HepG2 (cell line): ENCODE results near the gene GTF2H2C. TPM values are rescaled to one million over a fixed set of nuclear protein-coding genes. Genes with fewer than 3 reads are reported as not detected.

Source experiments
- BCL6 ChIP-seq: IDR thresholded peaks from 2 replicates; pipeline ENCODE4 v1.6.1; 2016; ENCODE audit warnings: missing genetic modification reagents, missing compliant biosample characterization
- CEBPG ChIP-seq: IDR thresholded peaks from 2 replicates; pipeline ENCODE4 v1.6.1; 2016
- FOXA3 ChIP-seq: IDR thresholded peaks from 2 replicates; pipeline ENCODE4 v1.6.1; 2016; ENCODE audit warnings: missing genetic modification reagents, missing compliant biosample characterization
- FOXO1 ChIP-seq: sonication (generic); formaldehyde crosslinking; IDR thresholded peaks from 2 replicates; pipeline ENCODE4 v1.4.0; 2020; ENCODE audit warnings: missing genetic modification reagents
- HDAC2 ChIP-seq: sonication (generic); formaldehyde crosslinking; IDR thresholded peaks from 2 replicates; pipeline ENCODE4 v1.4.0; 2020; ENCODE audit warnings: missing genetic modification reagents
- HOXA3 ChIP-seq: sonication (generic); formaldehyde crosslinking; IDR thresholded peaks from 2 replicates; pipeline ENCODE4 v1.5.0; 2020; ENCODE audit warnings: missing genetic modification reagents
- KMT2A ChIP-seq: sonication (generic); formaldehyde crosslinking; IDR thresholded peaks from 2 replicates; pipeline ENCODE4 v1.4.0; 2020; ENCODE audit warnings: missing genetic modification reagents
- MEIS2 ChIP-seq: sonication (generic); formaldehyde crosslinking; IDR thresholded peaks from 2 replicates; pipeline ENCODE4 v1.9.0; 2021; ENCODE audit warnings: mild to moderate bottlenecking, missing genetic modification reagents
- MIER2 ChIP-seq: IDR thresholded peaks from 2 replicates; pipeline ENCODE4 v1.6.1; 2016; ENCODE audit warnings: missing biosample characterization, missing genetic modification reagents
- RBFOX2 ChIP-seq: fragments of 200-400 bp; formaldehyde crosslinking; IDR thresholded peaks from 2 replicates; pipeline ENCODE4 v1.6.1; 2017; ENCODE audit warnings: low read depth, mild to moderate bottlenecking, low read length
- RXRA ChIP-seq: sonication (generic); formaldehyde crosslinking; IDR thresholded peaks from 2 replicates; pipeline ENCODE4 v1.5.1; 2020; ENCODE audit warnings: missing genetic modification reagents
- RXRB ChIP-seq: IDR thresholded peaks from 2 replicates; pipeline ENCODE4 v1.6.1; 2016; ENCODE audit warnings: borderline replicate concordance, missing genetic modification reagents, missing compliant biosample characterization
- YEATS4 ChIP-seq: sonication (generic); formaldehyde crosslinking; IDR thresholded peaks from 2 replicates; pipeline ENCODE4 v1.4.0; 2020; ENCODE audit warnings: missing genetic modification reagents, borderline replicate concordance
- YY1 ChIP-seq: IDR thresholded peaks from 2 replicates; pipeline ENCODE4 v1.6.1; 2011; ENCODE audit warnings: low read length, low read depth, moderate library complexity, mild to moderate bottlenecking; ENCODE audit not compliant: insufficient read depth, insufficient replicate concordance
- ZFY ChIP-seq: sonication (generic); formaldehyde crosslinking; IDR thresholded peaks from 2 replicates; pipeline ENCODE4 v1.4.0; 2020; ENCODE audit warnings: missing genetic modification reagents
- ZKSCAN8 ChIP-seq: IDR thresholded peaks from 2 replicates; pipeline ENCODE4 v1.6.1; 2016; ENCODE audit warnings: borderline replicate concordance, missing genetic modification reagents, missing compliant biosample characterization
- polyA plus RNA-seq, 8 experiments: library from polyadenylated mRNA; depleted of rRNA in 3 of 8; stranded (reverse) in 7 of 8; unstranded in 1 of 8; fragments of >200 nt; fragmentation: Illumina TruSeq in 4 of 8; extraction: Trizol in 4 of 8; gene quantifications; 2 replicates each; pipeline versions ENCODE4 v1.2.1 to v1.2.3, GENCODE V29; 2011 to 2016; ENCODE audit warnings: low read depth in 4 of 8, missing spikeins in 1 of 8, mixed read lengths in 1 of 8; ENCODE audit not compliant: insufficient read depth in 1 of 8
- total RNA-seq, 5 experiments: library from RNA; depleted of rRNA; stranded (reverse); fragments of >200 nt; fragmentation: Illumina TruSeq; extraction: Trizol; gene quantifications; 2 replicates each; pipeline ENCODE4 v1.2.3, GENCODE V29; 2016; ENCODE audit warnings: low read depth in 1 of 5
- TF ChIP-seq, protein P1 (sequence below): sonication (generic); formaldehyde crosslinking; IDR thresholded peaks from 2 replicates; pipeline ENCODE4 v1.4.0; 2020; ENCODE audit warnings: missing genetic modification reagents
- TF ChIP-seq, protein P2 (sequence below): IDR thresholded peaks from 2 replicates; pipeline ENCODE4 v1.6.1; 2012; ENCODE audit warnings: inconsistent platforms
- TF ChIP-seq, protein P3 (sequence below): sonication (generic); formaldehyde crosslinking; IDR thresholded peaks from 2 replicates; pipeline ENCODE4 v1.8.1; 2023; ENCODE audit warnings: mild to moderate bottlenecking, inconsistent platforms, moderate library complexity, missing genetic modification reagents, borderline replicate concordance
- TF ChIP-seq, protein P4 (sequence below): sonication (generic); formaldehyde crosslinking; IDR thresholded peaks from 2 replicates; pipeline ENCODE4 v1.4.0; 2020; ENCODE audit warnings: missing genetic modification reagents

The GTF2H2C gene
- total and polyA plus RNA-seq, 2 of the 13 experiments (the other 11 are each of a cell fraction or from before 2014, with no cell fraction given) = 29.7 to 62.9 TPM

DNA sequence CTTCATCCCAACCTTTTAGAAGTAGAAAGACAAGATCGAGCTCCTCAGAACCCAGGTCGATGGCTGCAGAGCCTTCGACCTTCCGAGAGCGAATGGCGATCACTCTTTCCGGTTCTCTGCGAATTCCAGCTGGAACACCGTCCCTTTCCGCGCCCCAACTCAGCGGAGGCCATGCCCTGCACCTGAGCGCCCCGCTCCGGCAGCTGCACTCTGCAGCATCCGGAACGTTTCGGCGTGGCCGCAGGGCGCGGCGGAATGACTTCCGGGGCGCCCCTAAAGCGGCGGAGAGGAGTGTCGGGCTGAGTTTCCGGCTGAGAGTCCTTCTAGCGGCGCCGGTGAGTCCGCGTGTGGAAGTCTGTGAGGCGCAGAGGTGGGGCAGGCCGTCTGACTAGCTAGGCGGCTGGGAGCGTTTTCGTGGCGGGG lies at the start of gene GTF2H2C (continued):
- TF ChIP-seq, protein P1, sequence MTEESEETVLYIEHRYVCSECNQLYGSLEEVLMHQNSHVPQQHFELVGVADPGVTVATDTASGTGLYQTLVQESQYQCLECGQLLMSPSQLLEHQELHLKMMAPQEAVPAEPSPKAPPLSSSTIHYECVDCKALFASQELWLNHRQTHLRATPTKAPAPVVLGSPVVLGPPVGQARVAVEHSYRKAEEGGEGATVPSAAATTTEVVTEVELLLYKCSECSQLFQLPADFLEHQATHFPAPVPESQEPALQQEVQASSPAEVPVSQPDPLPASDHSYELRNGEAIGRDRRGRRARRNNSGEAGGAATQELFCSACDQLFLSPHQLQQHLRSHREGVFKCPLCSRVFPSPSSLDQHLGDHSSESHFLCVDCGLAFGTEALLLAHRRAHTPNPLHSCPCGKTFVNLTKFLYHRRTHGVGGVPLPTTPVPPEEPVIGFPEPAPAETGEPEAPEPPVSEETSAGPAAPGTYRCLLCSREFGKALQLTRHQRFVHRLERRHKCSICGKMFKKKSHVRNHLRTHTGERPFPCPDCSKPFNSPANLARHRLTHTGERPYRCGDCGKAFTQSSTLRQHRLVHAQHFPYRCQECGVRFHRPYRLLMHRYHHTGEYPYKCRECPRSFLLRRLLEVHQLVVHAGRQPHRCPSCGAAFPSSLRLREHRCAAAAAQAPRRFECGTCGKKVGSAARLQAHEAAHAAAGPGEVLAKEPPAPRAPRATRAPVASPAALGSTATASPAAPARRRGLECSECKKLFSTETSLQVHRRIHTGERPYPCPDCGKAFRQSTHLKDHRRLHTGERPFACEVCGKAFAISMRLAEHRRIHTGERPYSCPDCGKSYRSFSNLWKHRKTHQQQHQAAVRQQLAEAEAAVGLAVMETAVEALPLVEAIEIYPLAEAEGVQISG (CRISPR knock-in tag) = peak; percentile 80; the same call in 1 of the 2 replicates
- 0 out of 2 replicates have a peak, but pooled peaks have one; percentile 55 for TF ChIP-seq FOXA3 (CRISPR knock-in tag)
- TF ChIP-seq RXRB (CRISPR knock-in tag) = peak; percentile 62; the same call in 1 of the 2 replicates
- TF ChIP-seq, protein P2, sequence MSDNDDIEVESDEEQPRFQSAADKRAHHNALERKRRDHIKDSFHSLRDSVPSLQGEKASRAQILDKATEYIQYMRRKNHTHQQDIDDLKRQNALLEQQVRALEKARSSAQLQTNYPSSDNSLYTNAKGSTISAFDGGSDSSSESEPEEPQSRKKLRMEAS = peak; percentile 54
- TF ChIP-seq KMT2A = peak; percentile 91; the same call in 1 of the 2 replicates
- TF ChIP-seq ZKSCAN8 (CRISPR knock-in tag) = 0 out of 2 replicates have a peak, but pooled peaks have one; percentile 36
- TF ChIP-seq BCL6 (CRISPR knock-in tag) = peak; percentile 33; the same call in 1 of the 2 replicates
- TF ChIP-seq FOXO1 = peak; percentile 18; the same call in 1 of the 2 replicates
- TF ChIP-seq HOXA3 (CRISPR knock-in tag) = peak; percentile 81
- peak; percentile 63 for TF ChIP-seq RBFOX2
- TF ChIP-seq ZFY = peak; percentile 60; the same call in 1 of the 2 replicates
- peak; percentile 47; the same call in 1 of the 2 replicates for TF ChIP-seq HDAC2
- TF ChIP-seq YY1 = peak; percentile 70
- 0 out of 2 replicates have a peak, but pooled peaks have one; percentile 45 for TF ChIP-seq MEIS2 (CRISPR knock-in tag)
- TF ChIP-seq, protein P3, sequence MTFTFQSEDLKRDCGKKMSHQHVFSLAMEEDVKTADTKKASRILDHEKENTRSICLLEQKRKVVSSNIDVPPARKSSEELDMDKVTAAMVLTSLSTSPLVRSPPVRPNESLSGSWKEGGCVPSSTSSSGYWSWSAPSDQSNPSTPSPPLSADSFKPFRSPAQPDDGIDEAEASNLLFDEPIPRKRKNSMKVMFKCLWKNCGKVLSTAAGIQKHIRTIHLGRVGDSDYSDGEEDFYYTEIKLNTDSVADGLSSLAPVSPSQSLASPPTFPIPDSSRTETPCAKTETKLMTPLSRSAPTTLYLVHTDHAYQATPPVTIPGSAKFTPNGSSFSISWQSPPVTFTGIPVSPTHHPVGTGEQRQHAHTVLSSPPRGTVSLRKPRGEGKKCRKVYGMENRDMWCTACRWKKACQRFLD (CRISPR knock-in tag) = 0 out of 2 replicates have a peak, but pooled peaks have one; percentile 53
- TF ChIP-seq RXRA (CRISPR knock-in tag) = peak; percentile 43; the same call in 1 of the 2 replicates
- peak; percentile 79 for TF ChIP-seq YEATS4 (CRISPR knock-in tag)
- TF ChIP-seq, protein P4, sequence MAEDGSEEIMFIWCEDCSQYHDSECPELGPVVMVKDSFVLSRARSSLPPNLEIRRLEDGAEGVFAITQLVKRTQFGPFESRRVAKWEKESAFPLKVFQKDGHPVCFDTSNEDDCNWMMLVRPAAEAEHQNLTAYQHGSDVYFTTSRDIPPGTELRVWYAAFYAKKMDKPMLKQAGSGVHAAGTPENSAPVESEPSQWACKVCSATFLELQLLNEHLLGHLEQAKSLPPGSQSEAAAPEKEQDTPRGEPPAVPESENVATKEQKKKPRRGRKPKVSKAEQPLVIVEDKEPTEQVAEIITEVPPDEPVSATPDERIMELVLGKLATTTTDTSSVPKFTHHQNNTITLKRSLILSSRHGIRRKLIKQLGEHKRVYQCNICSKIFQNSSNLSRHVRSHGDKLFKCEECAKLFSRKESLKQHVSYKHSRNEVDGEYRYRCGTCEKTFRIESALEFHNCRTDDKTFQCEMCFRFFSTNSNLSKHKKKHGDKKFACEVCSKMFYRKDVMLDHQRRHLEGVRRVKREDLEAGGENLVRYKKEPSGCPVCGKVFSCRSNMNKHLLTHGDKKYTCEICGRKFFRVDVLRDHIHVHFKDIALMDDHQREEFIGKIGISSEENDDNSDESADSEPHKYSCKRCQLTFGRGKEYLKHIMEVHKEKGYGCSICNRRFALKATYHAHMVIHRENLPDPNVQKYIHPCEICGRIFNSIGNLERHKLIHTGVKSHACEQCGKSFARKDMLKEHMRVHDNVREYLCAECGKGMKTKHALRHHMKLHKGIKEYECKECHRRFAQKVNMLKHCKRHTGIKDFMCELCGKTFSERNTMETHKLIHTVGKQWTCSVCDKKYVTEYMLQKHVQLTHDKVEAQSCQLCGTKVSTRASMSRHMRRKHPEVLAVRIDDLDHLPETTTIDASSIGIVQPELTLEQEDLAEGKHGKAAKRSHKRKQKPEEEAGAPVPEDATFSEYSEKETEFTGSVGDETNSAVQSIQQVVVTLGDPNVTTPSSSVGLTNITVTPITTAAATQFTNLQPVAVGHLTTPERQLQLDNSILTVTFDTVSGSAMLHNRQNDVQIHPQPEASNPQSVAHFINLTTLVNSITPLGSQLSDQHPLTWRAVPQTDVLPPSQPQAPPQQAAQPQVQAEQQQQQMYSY (CRISPR knock-in tag) = 0 out of 2 replicates have a peak, but pooled peaks have one; percentile 17
- peak; percentile 62; the same call in 1 of the 2 replicates for TF ChIP-seq MIER2 (CRISPR knock-in tag)
- 0 out of 2 replicates have a peak, but pooled peaks have one; percentile 19 for TF ChIP-seq CEBPG (CRISPR knock-in tag)
